ENCODE data around the gene S1PR1. TPM values are rescaled to one million over a fixed set of nuclear protein-coding genes. Genes with fewer than 3 reads are reported as not detected.

S1PR1 gene
- total and polyA plus RNA-seq, 2 donors from 2014 or later: 14.2 to 51.6 TPM

DNA sequence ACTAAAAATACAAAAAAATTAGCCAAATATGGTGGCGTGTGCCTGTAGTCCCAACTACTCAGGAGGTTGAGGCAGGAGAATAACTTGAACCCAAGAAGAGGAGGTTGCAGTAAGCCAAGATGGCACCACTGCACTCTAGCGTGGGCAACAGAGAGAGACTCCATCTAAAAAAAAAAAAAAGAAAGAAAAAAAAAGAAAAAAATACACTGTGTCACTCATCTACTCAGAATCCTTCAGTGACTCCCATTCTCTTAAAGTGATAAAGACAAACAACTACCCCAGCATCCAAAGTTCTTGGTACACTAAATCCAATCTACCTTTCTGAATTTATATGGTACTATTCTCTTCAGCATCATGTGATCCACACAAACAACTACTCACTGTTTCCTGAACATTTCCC lies 40.2 kb upstream of the S1PR1 start:
- Histone ChIP-seq H3K9me3 (ENCODE audit: control insufficient read depth in 2 of 3, insufficient read depth in 1 of 3, low read length in 3 of 3) (no peaks in the 10 kb centered on the region), H3K4me3 (ENCODE audit: low read length in 3 of 3) (no peak overlapping the region), H3K36me3 (ENCODE audit: control insufficient read depth in 2 of 3, insufficient read depth in 3 of 3, low read length in 3 of 3) (no peaks in the 10 kb centered on the region), H3K27ac (ENCODE audit: low read depth in 2 of 2, low read length in 2 of 2) (no peak overlapping the region), H3K27me3 (ENCODE audit: control insufficient read depth, insufficient read depth, low read length) (no peaks in the 10 kb centered on the region), H3K9ac (ENCODE audit: low read length in 3 of 3) (no peak overlapping the region), H3K4me1 (ENCODE audit: control insufficient read depth in 2 of 3, insufficient read depth in 2 of 3, low read depth in 1 of 3, low read length in 3 of 3) (no peaks in the 10 kb centered on the region)
- FAIRE-seq (no peak), DNase-seq (no peak)
- intact Hi-C loops (cut with DNase I): no loop called here
- TF ChIP-seq CTCF (IDR thresholded peaks at IDR 0.05; ENCODE audit: borderline replicate concordance, extremely low read depth, insufficient read depth): no peak

GRCh38 chr1:101198842-101199636 lies 37.8 kb upstream of the S1PR1 start:
- Histone ChIP-seq H3K9ac (ENCODE audit: low read length in 3 of 3) (no peak overlapping the region), H3K36me3 (ENCODE audit: control insufficient read depth in 2 of 3, insufficient read depth in 3 of 3, low read length in 3 of 3) (no peaks in the 10 kb centered on the region), H3K4me1 (ENCODE audit: control insufficient read depth in 2 of 3, insufficient read depth in 2 of 3, low read depth in 1 of 3, low read length in 3 of 3) (no peaks in the 10 kb centered on the region), H3K4me3 (ENCODE audit: low read length in 3 of 3) (no peak overlapping the region), H3K27me3 (ENCODE audit: control insufficient read depth, insufficient read depth, low read length) (no peaks in the 10 kb centered on the region), H3K9me3 (ENCODE audit: control insufficient read depth in 2 of 3, insufficient read depth in 1 of 3, low read length in 3 of 3) (no peaks in the 10 kb centered on the region), H3K27ac (ENCODE audit: low read depth in 2 of 2, low read length in 2 of 2) (no peak overlapping the region)
- no peak for TF ChIP-seq CTCF (IDR thresholded peaks at IDR 0.05; ENCODE audit: borderline replicate concordance, extremely low read depth, insufficient read depth)
- DNase-seq (no peak), FAIRE-seq (no peak)
- intact Hi-C loops (cut with DNase I): no loop called here

DNA sequence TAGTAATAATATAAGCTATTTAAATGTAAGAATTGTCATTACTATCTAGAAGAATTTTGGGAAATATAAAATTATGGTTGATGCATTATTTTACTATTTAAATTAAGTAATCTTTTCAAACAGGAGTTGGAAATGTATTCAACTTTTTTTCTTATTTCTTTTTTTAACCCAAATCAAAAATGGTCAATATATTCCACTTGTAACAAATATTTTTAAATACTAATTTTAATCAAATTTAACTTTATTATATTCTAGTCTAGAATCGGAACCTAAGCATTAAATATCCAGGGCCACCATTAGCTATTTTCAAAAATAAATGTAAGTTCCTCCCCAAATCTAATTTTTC lies 37.2 kb upstream of the S1PR1 start:
- Histone ChIP-seq H3K27me3 (ENCODE audit: control insufficient read depth, insufficient read depth, low read length) (no peaks in the 10 kb centered on the region), H3K27ac (ENCODE audit: low read depth in 2 of 2, low read length in 2 of 2) (no peak overlapping the region), H3K36me3 (ENCODE audit: control insufficient read depth in 2 of 3, insufficient read depth in 3 of 3, low read length in 3 of 3) (no peaks in the 10 kb centered on the region), H3K9ac (ENCODE audit: low read length in 3 of 3) (no peak overlapping the region), H3K9me3 (ENCODE audit: control insufficient read depth in 2 of 3, insufficient read depth in 1 of 3, low read length in 3 of 3) (no peaks in the 10 kb centered on the region), H3K4me1 (ENCODE audit: control insufficient read depth in 2 of 3, insufficient read depth in 2 of 3, low read depth in 1 of 3, low read length in 3 of 3) (no peaks in the 10 kb centered on the region), H3K4me3 (ENCODE audit: low read length in 3 of 3) (no peak overlapping the region)
- DNase-seq (no peak), FAIRE-seq (peak; percentile 60)
- intact Hi-C loops (cut with DNase I): no loop called here
- no peak for TF ChIP-seq CTCF (IDR thresholded peaks at IDR 0.05; ENCODE audit: borderline replicate concordance, extremely low read depth, insufficient read depth)

DNA sequence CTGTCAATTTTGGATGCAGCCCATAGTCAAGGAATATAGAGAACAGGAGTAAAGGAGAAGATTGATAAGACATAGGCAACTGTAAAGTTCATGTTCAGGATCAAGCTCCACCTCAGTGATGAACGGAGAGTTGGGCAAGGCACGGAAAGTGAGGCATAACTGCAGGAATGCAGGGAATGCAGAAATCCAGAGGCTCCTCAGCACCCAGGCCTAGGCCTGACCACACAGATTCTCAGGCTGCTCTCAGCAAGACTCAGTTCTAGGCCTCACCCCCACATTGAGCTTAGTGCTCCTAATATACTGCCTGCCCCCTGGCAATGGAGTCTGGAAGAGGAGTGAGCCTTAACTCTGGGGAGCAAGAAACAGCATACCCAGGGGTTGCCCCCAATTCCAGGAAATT lies 36.3 kb upstream of the S1PR1 start:
- intact Hi-C loops (cut with DNase I): no loop called here
- no peak overlapping the region for H3K27ac ChIP-seq (ENCODE audit: low read depth in 2 of 2, low read length in 2 of 2)
- H3K4me3 ChIP-seq (ENCODE audit: low read length in 3 of 3): no peak overlapping the region
- TF ChIP-seq CTCF (IDR thresholded peaks at IDR 0.05; ENCODE audit: borderline replicate concordance, extremely low read depth, insufficient read depth): no peak
- no peaks in the 10 kb centered on the region for H3K36me3 ChIP-seq (ENCODE audit: control insufficient read depth in 2 of 3, insufficient read depth in 3 of 3, low read length in 3 of 3)
- H3K4me1 ChIP-seq (ENCODE audit: control insufficient read depth in 2 of 3, insufficient read depth in 2 of 3, low read depth in 1 of 3, low read length in 3 of 3): no peaks in the 10 kb centered on the region
- no peaks in the 10 kb centered on the region for H3K27me3 ChIP-seq (ENCODE audit: control insufficient read depth, insufficient read depth, low read length)
- H3K9me3 ChIP-seq (ENCODE audit: control insufficient read depth in 2 of 3, insufficient read depth in 1 of 3, low read length in 3 of 3): no peaks in the 10 kb centered on the region
- FAIRE-seq (no peak), DNase-seq (no peak)
- H3K9ac ChIP-seq (ENCODE audit: low read length in 3 of 3): no peak overlapping the region

All from kidney (tissue), 14 donors.